NCI-H2029 (cell line): Measurements from ENCODE around the gene NOS1AP.
"Not testable (repeated sequence)": the region's sequence is repeated elsewhere in the genome, so short reads cannot be mapped to it uniquely, and the experiment has no call there.

Source experiments
- DNase-seq: peaks from one replicate; lab custom pipeline; 2025; lab: John Stamatoyannopoulos, UW

Gene NOS1AP

DNA sequence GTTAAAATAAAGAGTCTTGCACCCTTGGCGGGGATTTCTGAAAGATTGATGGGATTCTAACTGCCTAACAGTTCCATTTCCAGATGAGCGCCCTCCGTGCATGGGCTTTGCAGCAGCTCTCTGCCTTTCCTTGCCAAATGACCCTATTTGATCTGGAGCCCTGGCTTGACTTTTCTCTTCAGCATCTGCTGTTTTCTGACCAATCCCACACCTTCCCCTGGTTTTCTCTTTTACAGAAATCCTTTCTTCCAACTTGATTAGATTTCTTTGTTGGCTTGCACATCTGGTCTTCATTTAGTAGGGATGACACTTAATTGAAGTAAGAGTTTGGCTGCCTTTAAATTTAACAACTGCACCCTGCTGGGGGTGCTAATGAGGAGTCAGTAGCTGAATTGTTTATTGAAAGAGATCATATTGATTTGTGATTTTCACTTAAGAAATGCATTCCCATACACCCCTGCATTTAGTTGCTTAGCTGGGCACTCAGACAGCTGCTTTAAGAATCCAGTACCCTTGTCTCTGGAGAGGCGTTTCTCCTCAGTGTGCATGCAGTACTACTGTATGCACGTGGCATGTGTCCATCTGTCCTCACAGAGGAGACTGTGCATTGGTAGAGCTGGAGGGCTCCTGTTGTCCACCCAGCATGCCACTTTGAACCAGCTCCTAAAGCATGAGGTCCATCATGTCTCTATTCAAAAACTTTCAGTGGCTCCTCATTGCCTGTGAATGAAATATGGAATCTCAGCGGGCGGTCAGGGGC, 99.7 kb downstream of the NOS1AP start:
- DNase-seq = no peak

DNA sequence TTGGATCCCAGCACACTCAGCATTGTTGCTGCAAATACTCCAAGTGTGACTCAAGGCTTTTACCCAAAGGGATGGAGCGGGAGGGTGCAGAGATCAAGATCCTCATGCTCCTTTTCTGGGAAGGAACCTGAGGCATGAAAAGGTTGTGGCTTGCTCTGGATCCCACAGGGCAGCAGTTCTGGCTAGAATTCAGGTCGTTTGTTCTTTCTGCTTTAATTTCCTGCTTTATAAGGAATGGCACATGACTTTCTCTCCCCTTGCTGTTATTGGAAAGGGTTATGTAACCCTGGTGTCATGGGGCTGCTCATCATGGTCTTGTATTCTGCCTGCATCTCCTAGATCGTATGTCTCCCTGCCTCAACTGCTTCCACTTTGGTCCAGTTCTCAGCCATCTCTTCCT, 101.6 kb downstream of the NOS1AP start:
- no peak for DNase-seq

DNA sequence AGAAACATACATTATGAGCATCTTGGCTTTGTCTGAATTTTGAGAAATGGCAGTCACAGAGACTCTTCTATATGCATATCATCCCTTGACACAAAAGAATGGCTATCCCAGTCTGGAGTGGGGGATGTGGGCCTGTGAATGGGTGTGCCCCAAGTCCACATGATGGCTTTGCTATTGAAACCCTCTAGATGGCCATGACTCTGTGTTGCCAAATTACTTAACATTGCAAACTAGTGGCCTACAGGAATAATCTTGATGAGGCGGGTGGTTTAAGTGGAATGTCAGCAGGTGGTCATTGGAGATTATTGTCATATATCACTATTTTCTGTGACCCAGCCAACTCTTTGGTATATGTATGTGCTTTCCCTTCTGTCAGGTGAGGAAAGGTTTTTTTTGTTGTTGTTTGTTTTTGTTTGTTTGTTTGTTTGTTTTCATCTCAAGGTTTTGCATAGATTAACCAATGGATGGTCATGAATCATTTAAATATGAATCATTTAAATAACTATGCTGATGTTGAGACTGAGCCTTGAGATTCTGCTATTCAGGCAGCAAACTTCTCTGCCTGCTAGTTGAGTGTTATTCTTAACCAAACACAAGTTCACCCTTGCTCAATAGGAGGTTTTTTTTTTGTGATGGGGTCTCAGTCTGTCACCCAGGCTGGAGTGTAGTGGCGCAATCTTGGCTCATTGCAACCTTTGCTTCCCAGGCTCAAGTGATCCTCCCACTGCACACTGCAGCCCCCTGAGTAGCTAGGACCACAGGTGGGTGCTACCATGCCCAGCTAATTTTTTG, 103.0 kb downstream of the NOS1AP start:
- no peak for DNase-seq

DNA sequence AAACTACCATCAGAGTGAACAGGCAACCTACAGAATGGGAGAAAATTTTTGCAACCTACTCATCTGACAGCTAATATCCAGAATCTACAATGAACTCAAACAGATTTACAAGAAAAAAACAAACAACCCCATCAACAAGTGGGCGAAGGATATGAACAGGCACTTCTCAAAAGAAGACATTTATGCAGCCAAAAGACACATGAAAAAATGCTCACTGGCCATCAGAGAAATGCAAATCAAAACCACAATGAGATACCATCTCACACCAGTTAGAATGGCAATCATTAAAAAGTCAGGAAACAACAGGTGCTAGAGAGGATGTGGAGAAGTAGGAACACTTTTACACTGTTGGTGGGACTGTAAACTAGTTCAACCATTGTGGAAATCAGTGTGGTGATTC, 104.1 kb downstream of the NOS1AP start:
- DNase-seq = not testable (repeated sequence)

DNA sequence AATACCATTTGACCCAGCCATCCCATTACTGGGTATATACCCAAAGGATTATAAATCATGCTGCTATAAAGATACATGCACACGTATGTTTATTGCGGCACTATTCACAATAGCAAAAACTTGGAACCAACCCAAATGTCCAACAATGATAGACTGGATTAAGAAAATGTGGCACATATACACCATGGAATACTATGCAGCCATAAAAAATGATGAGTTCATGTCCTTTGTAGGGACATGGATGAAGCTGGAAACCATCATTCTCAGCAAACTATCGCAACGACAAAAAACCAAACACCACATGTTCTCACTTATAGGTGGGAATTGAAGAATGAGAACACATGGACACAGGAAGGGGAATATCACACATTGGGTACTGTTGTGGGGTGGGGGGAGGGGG, 104.5 kb downstream of the NOS1AP start:
- DNase-seq = not testable (repeated sequence)

DNA sequence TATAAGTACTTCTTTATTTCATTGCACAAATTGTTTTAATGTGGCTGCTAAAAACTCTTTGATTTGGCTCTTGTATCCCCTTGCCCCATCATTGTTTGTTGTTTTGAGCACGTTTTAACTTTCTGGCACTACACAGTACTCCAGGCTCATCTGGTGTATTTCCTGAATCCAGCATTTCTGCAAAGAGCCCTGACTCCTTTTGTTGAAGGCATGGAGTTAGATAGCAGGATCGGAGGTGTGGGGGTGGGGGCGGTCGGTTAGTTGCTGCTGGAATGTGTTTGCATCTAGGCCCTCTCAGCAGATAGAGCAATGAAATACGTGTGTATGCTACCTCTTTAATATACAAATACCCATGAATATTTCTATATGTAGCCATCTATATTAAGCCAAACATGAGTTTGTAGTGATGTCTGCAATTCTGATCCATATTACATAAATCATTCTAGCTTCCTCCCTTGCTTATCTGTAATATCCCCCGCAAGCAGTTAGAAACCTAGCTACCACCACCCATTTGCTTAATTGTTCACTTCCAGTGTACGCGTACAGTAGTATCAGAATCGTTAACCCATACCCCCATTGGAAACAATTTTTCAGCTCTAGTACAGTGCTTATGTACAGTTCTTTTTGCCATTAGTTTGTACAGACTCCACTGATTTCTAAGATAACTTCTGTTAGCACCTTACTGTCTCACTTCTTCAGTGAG, 106.0 kb downstream of the NOS1AP start:
- DNase-seq = no peak

DNA sequence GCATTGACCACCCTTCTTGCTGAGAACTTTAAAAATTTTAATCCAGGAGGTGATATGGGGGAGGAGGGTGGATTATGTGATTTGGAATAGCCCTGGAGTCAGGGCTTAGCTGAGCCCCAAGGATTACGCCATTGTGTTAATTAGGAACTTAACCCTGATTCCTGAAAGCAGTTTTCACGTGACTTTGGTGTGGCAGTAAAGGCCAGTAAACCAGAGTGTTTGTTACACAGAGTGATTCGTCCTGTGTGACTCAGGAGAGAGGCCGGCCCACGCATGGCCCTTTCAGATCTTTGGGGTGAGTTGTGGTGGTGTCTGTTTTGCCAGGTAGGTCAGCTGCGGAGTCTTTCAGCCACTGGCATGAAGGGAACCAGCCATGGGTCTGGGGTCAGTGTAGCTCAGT, 107.6 kb downstream of the NOS1AP start:
- DNase-seq = no peak

DNA sequence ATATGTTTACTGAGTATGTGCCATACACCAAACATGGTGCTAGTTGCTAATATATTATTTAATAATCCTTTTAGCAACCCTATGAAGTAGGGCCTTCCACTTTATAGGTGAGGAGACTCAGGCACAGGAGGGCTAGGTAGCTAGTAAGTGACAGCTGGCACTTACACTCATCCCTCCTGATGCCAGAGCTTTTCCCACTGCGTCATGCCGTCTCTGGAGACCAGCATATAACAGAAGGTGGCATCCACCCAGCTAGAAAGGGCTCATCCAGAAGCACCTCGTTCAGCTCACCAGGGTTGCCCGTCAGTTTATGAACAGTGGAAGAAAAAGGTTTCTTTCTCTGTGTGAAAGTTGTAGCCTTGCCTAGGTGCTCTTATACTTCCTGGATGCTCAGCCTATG, 108.9 kb downstream of the NOS1AP start:
- DNase-seq = no peak

DNA sequence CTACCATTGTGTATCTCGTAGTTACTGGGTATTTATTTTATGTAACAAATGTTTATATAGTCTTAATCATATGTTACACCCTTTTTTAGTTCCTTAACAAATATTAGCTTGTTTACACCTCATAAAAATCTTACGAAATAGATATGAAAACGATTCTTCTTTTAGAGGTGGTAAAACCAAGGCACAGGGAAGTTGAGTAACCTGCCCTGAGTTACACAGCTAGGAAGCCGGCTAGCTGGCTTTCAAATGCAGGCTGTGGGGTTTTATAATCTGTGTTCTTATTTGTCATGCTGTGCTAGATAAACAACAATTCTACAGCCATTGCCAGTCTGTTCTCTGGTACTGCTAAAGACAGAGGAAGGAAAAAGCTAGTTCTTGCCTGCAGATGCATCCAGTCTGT, 109.6 kb downstream of the NOS1AP start:
- no peak for DNase-seq

DNA sequence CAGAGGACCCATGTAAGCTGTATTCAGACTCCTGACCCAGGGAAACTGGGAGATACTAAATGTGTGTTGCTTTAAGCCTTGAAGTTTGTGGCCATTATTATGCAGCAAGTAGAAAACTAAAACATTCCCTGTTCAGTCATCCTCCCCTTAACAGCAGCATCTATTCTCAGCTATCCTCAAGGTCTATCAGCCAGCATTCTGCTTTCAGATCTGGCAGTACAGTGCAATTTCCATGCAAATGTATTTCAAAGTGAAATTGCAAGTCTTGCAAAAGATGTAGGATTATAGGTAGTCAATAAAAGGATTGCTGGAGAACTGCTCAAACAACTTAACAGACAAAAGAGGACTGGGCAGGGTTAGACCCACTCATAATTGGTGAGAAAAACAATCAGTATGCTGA, 111.3 kb downstream of the NOS1AP start:
- no peak for DNase-seq

DNA sequence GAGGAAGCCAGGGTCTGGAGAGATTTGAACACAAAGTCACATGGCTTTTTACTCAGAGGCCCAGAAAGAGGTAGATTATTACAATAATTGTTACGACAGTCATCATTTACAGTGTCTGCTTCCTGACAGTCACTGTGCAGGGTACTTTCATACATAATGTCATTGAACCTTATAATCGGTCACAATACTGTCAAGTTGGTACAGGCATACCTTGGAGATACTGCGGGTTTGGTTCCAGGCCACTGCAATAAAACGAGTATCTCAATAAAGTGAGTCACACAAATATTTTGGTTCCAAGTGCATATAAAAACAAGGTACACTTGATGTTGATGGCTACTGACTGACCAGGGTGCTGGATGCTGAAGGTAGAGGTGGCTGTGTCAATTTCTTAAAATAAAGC, 112.6 kb downstream of the NOS1AP start:
- no peak for DNase-seq

DNA sequence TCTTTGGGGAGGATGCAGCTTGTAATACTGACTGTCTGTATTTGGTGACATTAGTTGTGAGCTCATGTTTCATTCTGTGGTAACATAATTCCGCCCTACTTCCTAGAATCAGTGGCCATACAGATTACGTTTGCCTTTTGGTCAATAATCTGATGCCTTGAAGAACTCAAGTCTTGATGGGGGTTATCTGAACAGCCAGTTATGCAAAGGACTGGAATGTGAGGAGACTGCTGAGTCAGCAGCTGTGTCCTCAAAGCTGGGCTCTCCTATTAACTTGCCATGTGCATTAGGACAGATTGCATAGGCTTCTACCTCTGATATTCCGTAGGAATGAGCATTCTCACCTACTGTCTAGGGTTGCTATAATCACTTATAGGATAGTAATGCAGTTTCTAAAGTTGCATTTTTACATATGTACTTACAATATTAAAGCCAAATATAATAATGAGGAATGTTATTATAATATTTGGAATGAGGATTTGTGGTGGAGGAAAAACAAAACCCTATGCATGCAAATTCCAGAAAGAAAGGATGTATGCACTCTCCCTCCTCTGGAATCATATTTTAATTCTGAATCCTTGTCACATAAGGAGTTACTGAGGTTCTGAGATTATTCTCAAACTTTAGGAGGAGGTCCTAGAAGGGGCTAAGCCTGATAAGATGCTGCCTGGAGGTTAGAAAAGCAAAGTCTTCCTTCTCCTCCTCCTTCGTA, 116.0 kb downstream of the NOS1AP start:
- no peak for DNase-seq

DNA sequence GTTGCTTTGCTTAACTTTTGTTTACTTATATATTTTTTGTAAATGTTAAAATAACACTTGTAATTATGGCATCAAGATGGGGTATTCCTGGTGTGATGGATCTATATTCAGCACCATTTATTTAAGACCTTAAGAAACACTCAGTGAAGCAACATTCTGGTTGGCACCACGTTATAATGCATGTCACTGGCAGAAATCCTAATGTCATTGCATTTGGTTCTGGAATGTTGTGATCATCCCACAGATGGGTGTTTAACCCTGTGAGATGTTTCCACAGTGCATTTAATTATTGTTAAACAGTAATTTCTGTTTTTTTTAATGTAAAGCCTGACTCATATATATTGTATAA, 116.5 kb downstream of the NOS1AP start:
- no peak for DNase-seq

DNA sequence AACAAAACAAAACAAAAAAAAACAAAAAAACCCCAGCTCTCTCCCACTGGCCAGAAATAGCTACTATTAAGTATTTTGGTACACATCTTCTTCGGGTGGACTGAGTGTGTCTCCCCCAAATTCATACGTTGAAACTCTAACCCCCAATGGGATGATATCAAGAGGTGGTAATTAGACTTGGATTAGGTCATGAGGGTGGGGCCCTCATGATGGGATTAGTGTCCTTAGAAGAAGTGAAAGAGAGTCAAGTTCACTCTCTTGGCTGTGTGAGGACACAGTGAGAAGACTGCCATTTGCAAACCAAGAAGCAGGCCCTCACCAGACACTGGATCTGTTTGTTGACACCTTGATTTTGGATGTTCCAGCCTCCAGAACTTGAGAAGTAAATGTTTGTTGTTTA, 116.9 kb downstream of the NOS1AP start:
- no peak for DNase-seq

DNA sequence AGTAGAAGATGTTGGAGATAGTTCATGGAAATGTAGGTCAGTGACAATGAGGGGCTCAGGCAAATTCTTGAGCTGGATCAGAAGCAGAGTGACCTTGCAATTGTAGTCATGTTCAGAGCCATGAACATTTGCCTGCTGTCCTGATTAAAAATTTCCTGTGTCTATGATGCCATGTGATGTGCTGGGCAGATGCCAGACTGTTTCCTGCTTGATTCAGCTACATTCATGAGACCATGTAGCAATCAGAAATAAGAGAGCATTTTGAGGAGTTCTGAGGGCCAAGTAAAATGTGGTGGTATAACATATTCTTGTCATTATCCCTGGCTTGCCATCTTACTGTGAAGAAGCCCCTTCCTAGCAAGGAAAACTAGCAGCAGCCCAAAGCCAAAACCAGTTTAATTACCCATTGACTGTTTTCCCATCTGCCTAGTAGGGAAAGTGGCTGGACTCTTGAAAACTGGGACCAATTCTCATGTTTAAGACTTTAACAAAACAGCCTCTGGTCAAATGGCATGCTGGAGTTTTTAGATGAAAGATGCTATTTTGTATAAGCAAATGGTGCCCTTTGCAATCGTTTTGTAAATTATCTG, 118.3 kb downstream of the NOS1AP start:
- no peak for DNase-seq

DNA sequence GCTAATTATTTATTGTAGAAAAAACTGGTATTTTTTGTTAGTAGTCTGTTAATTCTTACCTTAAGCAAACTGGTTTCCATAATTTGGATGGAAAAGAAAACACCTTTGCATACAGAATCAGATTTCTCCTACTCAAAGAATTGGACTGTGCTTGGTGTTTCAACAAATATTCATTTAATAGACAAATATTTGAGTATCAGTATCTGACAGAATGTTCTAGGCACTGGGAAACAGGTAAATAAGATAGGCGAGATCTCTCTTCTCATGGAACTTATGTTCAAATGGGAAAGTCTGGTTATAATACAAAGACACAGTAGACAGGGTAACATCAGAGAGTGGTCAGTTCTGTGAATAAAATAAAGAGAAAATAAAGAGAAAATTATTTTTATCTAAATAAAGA, 119.9 kb downstream of the NOS1AP start:
- DNase-seq = no peak

DNA sequence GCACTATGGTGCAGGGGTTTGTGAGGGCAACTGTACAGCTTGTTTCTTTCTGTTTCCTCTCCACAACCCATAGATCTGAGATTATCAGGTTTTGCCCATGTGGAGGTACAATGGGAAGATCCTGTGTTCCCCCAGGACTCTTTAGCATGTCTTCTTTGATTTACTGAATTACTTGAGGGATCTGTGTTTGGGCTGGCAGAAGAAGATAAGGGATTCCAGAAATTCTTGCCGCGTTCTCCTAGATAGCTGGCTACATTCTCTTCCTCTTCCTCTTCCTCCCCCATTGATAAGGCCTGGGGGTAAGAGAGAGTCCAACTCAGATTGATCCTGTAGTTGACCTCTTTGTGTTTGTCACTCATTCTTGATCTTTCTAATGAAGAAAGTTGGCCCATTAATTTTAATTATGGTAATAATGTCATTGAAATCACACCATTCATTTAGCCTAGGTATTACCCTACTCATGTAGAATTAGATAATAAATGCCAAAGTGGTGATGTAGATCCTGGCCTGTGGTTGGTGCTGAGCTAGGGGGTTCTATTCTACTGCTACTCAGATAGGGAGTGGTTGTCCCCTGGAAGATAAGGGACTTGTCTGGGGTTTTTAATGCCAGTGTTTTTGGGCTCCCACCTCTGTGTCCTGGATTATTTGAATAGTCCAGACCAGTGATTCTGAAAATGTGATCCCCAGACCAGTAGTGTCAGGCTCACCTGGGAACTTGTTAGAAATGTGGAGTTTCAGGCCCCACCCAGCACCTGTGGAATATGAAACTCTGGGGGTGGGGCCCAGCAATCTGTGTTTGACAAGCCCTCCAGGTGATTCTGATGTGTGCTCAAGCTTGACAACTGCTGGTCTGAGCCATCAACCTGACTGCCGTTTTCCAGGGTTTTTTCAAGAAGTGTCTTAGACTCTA, 122.2 kb downstream of the NOS1AP start:
- DNase-seq = peak; percentile 42

DNA sequence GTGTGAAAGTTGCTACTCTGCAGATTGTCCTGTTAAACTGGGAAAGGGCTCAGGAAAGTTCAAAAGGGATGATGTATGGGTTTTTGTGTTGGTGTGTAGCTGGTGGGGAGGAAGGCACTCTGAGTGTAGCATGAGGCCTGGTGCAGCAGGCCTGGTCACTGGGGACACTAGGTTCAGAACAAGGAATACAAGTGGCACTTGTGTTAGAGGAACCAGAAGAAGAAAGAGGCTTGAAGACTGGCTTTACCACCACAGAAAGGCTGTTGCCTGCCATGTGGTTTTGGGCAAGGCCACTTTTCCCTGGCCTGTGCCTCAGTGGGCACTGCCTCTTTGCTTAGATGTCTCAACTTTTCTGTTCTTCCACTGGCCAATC, 122.8 kb downstream of the NOS1AP start:
- no peak for DNase-seq

DNA sequence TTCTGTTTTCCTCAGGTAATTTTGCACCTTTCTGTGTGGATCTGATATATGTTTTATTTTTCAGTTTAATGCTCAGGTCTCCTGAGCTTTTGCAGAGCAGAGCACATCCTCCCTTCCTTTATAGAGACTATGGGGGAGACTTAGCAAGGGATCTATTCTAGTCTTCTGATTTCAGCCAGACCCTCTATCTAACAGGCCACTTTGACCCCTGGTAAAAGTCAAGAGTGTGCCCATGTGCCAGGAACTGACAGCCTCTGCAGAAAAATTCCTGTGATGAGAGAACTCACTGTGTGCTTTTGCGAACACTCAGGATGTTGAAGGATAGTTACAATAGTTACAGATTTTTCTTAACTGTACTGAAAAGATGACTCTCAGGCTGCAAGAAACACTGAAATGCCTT, 123.3 kb downstream of the NOS1AP start:
- no peak for DNase-seq

DNA sequence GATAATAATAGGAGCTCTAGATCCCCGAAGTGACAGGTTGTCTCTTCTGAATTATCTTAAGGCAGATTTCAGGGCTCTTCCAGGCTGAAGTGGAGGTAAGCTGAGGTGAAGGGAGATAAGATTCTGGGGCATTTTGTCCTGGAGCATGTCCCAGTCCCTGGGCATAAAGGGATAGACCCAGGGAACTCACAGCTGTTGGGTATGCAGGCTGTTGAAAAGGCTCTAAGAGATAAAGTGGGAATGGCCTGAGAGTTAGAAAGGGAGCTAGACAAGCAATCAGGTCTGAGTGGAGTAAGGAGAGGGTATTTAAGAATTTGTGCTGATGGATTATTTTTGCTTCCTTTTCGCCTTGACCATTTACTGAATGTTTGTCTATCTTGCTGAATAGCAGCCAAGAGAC, 123.7 kb downstream of the NOS1AP start:
- no peak for DNase-seq

DNA sequence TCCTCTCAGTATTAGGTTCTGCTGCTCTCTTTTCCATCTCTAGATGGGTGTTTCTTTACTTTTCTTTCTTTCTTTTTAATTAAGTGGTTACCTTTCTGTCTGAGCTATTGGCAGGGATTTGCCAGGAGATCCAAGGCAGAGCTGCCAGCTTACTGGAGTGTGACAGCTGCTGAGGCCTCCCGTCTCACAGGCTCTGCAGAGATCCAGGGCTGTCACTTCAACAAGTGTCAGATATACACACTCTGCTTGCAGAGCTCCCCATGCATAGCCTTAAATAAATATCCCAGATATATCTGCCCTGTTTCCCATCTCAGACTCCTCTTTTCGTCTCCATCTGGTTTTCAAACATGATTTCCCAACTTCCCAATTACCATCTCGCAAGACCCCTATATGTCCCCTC, 124.3 kb downstream of the NOS1AP start:
- DNase-seq = peak; percentile 59
